HepG2 (cell line): ENCODE results near the gene NOX3. TPM values are rescaled to one million over a fixed set of nuclear protein-coding genes. Genes with fewer than 3 reads are reported as not detected.

Experiments used
- ATAC-seq: fragments of 200-7000 bp; cut with Tn5 transposase; 3 replicates; pipeline ENCODE4 v1.9.1; 2020; ENCODE audit warnings: mild to moderate bottlenecking, moderate library complexity
- BruUV-seq: library from RNA; stranded (reverse); fragments of 400-500 nt; replicated peaks from 2 replicates; lab custom pipeline; 2021; lab: Mats Ljungman, UMichigan
- CTCF ChIA-PET: fragments of 300-600 bp; formaldehyde crosslinking; extraction: SDS; loops from one replicate; lab custom pipeline; 2021; ENCODE audit warnings: low total read pairs, inconsistent platforms, low intra/inter-chr PET ratio; lab: Yijun Ruan, JAX
- POLR2A ChIA-PET: fragments of 350-600 bp; sonication (Branson Sonifier 250); formaldehyde crosslinking; loops from one replicate; lab custom pipeline; 2020; ENCODE audit warnings: antibody characterized with exemption, inconsistent platforms; lab: Yijun Ruan, JAX
- DNase-seq: peaks from one replicate; pipeline ENCODE4 v3.0.0-alpha.2; 2015; ENCODE audit warnings: low spot score
- FAIRE-seq: peaks from 3 replicates; lab custom pipeline; 2011; peaks lifted over from hg19 to GRCh38; lab: Jason Lieb, UNC
- H2AFZ ChIP-seq: one replicate; pipeline ENCODE4 v1.6.1; 2011; ENCODE audit warnings: low read length, inconsistent platforms
- H3K27ac ChIP-seq: fragments of 300-600 bp; 3 replicates; pipeline ENCODE4 v1.8.0; 2011; ENCODE audit warnings: mixed run types, mild to moderate bottlenecking, mixed read lengths, low read length, inconsistent platforms; ENCODE audit not compliant: insufficient read depth; ENCODE audit errors: extremely low read length
- H3K27me3 ChIP-seq, 2 experiments: fragments of 200-600 bp in 1 of 2; 2 replicates in 1 of 2; 3 replicates in 1 of 2; pipeline versions ENCODE4 v1.6.0 to v1.8.0; 2011; ENCODE audit warnings: low read length in 2 of 2, mild to moderate bottlenecking in 2 of 2, moderate library complexity in 2 of 2, inconsistent platforms in 1 of 2; ENCODE audit not compliant: insufficient read depth in 2 of 2, control insufficient read depth in 1 of 2
- H3K36me3 ChIP-seq, 2 experiments: fragments of 200-600 bp in 1 of 2; replicated peaks in 1 of 2; 2 replicates in 1 of 2; 3 replicates in 1 of 2; pipeline versions ENCODE4 v1.5.1 to v1.8.0; 2011; ENCODE audit warnings: low read length in 2 of 2, inconsistent platforms in 1 of 2; ENCODE audit not compliant: insufficient read depth in 2 of 2, control insufficient read depth in 1 of 2
- H3K4me1 ChIP-seq: 2 replicates; pipeline ENCODE4 v1.5.1; 2012; ENCODE audit warnings: low read length, inconsistent platforms; ENCODE audit not compliant: insufficient read depth
- H3K4me2 ChIP-seq: 2 replicates; pipeline ENCODE4 v1.6.0; 2011; ENCODE audit warnings: low read depth, low read length, inconsistent platforms
- H3K4me3 ChIP-seq, 3 experiments: fragments of 200-600 bp in 1 of 3; sonication (generic), shearing (Covaris generic) in 1 of 3; replicated peaks in 1 of 3; 2 replicates each; pipeline ENCODE4 v1.5.1; 2011 to 2016; ENCODE audit warnings: low read length in 3 of 3, inconsistent platforms in 2 of 3, low read depth in 2 of 3, mild to moderate bottlenecking in 2 of 3, control low read depth in 1 of 3, mixed read lengths in 1 of 3; ENCODE audit not compliant: insufficient read depth in 1 of 3
- H3K79me2 ChIP-seq: one replicate; pipeline ENCODE4 v1.6.1; 2011; ENCODE audit warnings: low read length, inconsistent platforms; ENCODE audit not compliant: insufficient read depth
- H3K9ac ChIP-seq: 2 replicates; pipeline ENCODE4 v1.6.0; 2011; ENCODE audit warnings: mild to moderate bottlenecking, low read depth, low read length, inconsistent platforms; ENCODE audit not compliant: insufficient read depth
- H3K9me3 ChIP-seq: 2 replicates; pipeline ENCODE4 v1.5.1; 2012; ENCODE audit warnings: mild to moderate bottlenecking, low read length
- H4K20me1 ChIP-seq: 2 replicates; pipeline ENCODE4 v1.6.0; 2011; ENCODE audit warnings: inconsistent platforms, mild to moderate bottlenecking, low read length, moderate library complexity; ENCODE audit not compliant: insufficient read depth
- ATF3 ChIP-seq: sonication (generic); formaldehyde crosslinking; IDR thresholded peaks from 2 replicates; pipeline ENCODE4 v1.4.0; 2020; ENCODE audit warnings: missing genetic modification reagents
- FOSL2 ChIP-seq: sonication (generic); formaldehyde crosslinking; IDR thresholded peaks from 2 replicates; pipeline ENCODE4 v1.4.0; 2020; ENCODE audit warnings: missing genetic modification reagents
- KDM5B ChIP-seq: sonication (generic); formaldehyde crosslinking; IDR thresholded peaks from 2 replicates; pipeline ENCODE4 v1.4.0; 2020; ENCODE audit warnings: missing genetic modification reagents, mild to moderate bottlenecking, borderline replicate concordance
- NR2F6 ChIP-seq, 2 experiments: IDR thresholded peaks; 2 replicates each; pipeline ENCODE4 v1.6.1; 2016; ENCODE audit warnings: antibody characterized with exemption in 1 of 2, mild to moderate bottlenecking in 1 of 2
- POGK ChIP-seq: sonication (generic); formaldehyde crosslinking; conservative IDR thresholded peaks from 2 replicates; pipeline ENCODE4 v1.8.0; 2022; ENCODE audit warnings: mild to moderate bottlenecking, moderate library complexity, missing genetic modification reagents
- SALL2 ChIP-seq: sonication (generic); formaldehyde crosslinking; IDR thresholded peaks from 2 replicates; pipeline ENCODE4 v1.8.1; 2023; ENCODE audit warnings: mild to moderate bottlenecking, missing genetic modification reagents, inconsistent platforms
- TEAD3 ChIP-seq: optimal IDR thresholded peaks from 2 replicates; pipeline ENCODE3; 2016; ENCODE audit warnings: borderline replicate concordance
- ZNF263 ChIP-seq: sonication (generic); formaldehyde crosslinking; IDR thresholded peaks from 2 replicates; pipeline ENCODE4 v1.4.0; 2020; ENCODE audit warnings: missing genetic modification reagents
- WGBS: methylation state at CpG from one replicate; pipeline ENCODE4 v1.1.6; 2017; ENCODE audit warnings: low lambda C conversion rate; 5-methylcytosine and 5-hydroxymethylcytosine counted together
- in situ Hi-C: cut with HindIII; loops from 2 replicates; pipeline ENCODE4 v1.10.0; 2017; ENCODE audit warnings: low pct_unique_long_range_greater_than_20kb; ENCODE audit not compliant: extremely low pct_ligation_motif_present
- intact Hi-C: fragments of 100-400 bp; cut with micrococcal nuclease; formaldehyde crosslinking; loops from one replicate; pipeline ENCODE4 v1.10.0; 2022; ENCODE audit not compliant: unreplicated experiment
- polyA plus RNA-seq, 8 experiments: library from polyadenylated mRNA; depleted of rRNA in 3 of 8; stranded (reverse) in 7 of 8; unstranded in 1 of 8; fragments of >200 nt; fragmentation: Illumina TruSeq in 4 of 8; extraction: Trizol in 4 of 8; gene quantifications; 2 replicates each; pipeline versions ENCODE4 v1.2.1 to v1.2.3, GENCODE V29; 2011 to 2016; ENCODE audit warnings: low read depth in 4 of 8, missing spikeins in 1 of 8, mixed read lengths in 1 of 8; ENCODE audit not compliant: insufficient read depth in 1 of 8
- total RNA-seq, 5 experiments: library from RNA; depleted of rRNA; stranded (reverse); fragments of >200 nt; fragmentation: Illumina TruSeq; extraction: Trizol; gene quantifications; 2 replicates each; pipeline ENCODE4 v1.2.3, GENCODE V29; 2016; ENCODE audit warnings: low read depth in 1 of 5

The NOX3 gene
- total and polyA plus RNA-seq, 2 of the 13 experiments (the other 11 are each of a cell fraction or from before 2014, with no cell fraction given): 0.09 to 0.18 TPM

- H4K20me1 ChIP-seq: no peaks in the 10 kb centered on the region
- CTCF ChIA-PET: no interaction called here
- no peak overlapping the region for H3K4me2 ChIP-seq
- 92% methylated on average over 1 of the region's 1 CpG for WGBS
- H3K27me3 ChIP-seq: no peaks in the 10 kb centered on the region
- no peaks in the 10 kb centered on the region for H3K9me3 ChIP-seq
- no peaks in the 10 kb centered on the region for H3K79me2 ChIP-seq
- DNase-seq: no peak
- no peak overlapping the region for H3K27ac ChIP-seq
- no TSS peak for BruUV-seq
- TF ChIP-seq ATF3 (CRISPR knock-in tag) (0 out of 2 replicates have a peak, but pooled peaks have one; percentile 21), POGK (CRISPR knock-in tag) (no peak), TEAD3 (CRISPR knock-in tag) (peak; percentile 34), NR2F6 (IDR thresholded peaks at IDR 0.05) (no peak), NR2F6 (CRISPR knock-in tag; IDR thresholded peaks at IDR 0.05) (no peak), FOSL2 (peak; percentile 76), ZNF263 (CRISPR knock-in tag) (peak; percentile 67; the same call in 1 of the 2 replicates), KDM5B (0 out of 2 replicates have a peak, but pooled peaks have one; percentile 17), SALL2 (CRISPR knock-in tag) (0 out of 2 replicates have a peak, but pooled peaks have one; percentile 13)
- H3K9ac ChIP-seq: no peak overlapping the region
- no peak overlapping the region for H2AFZ ChIP-seq
- H3K4me1 ChIP-seq: peaks cover 34% of the 10 kb centered on the region
- no peak for FAIRE-seq
- POLR2A ChIA-PET: interaction anchor here (1.9 to 2.3 kb wide), 2 partner anchors 9 to 79 kb away, joined by 5 to 6 read pairs; no protein-coding TSS in a partner anchor
- no peaks in the 10 kb centered on the region for H3K36me3 ChIP-seq
- no peak overlapping the region for H3K4me3 ChIP-seq
- in situ Hi-C loops (no loop called here), intact Hi-C loops (no loop called here)
- no peak for ATAC-seq
Measured at GRCh38 chr6:155408231-155408630, 47.4 kb downstream of the NOX3 start.
